Testis (tissue), 3 donors: Measurements from ENCODE around the gene OAS1. TPM values are rescaled to one million over a fixed set of nuclear protein-coding genes. Genes with fewer than 3 reads are reported as not detected.

Experiments
- DNase-seq: peaks from one replicate; pipeline ENCODE4 v3.0.0-alpha.2; 2019
- H3K27ac ChIP-seq, 2 donors: fragments of 200-600 bp; sonication (generic); one replicate each; pipeline ENCODE4 v1.5.1; 2019
- H3K27me3 ChIP-seq: fragments of 200-600 bp; sonication (generic); one replicate; pipeline ENCODE4 v1.5.1; 2019
- H3K36me3 ChIP-seq: fragments of 200-600 bp; sonication (generic); one replicate; pipeline ENCODE4 v1.5.1; 2017; ENCODE audit warnings: low read depth; ENCODE audit errors: missing control alignments
- H3K4me1 ChIP-seq: fragments of 200-600 bp; sonication (generic); one replicate; pipeline ENCODE4 v1.5.1; 2019
- H3K4me3 ChIP-seq, 2 donors: fragments of 200-600 bp; sonication (generic); one replicate each; pipeline ENCODE4 v1.5.1; 2017 to 2019
- H3K9me3 ChIP-seq: fragments of 200-600 bp; sonication (generic); one replicate; pipeline ENCODE4 v1.5.1; 2017
- CTCF ChIP-seq, 3 experiments: fragments of 450-650 bp in 2 of 3; fragments of 200-600 bp in 1 of 3; sonication (generic) in 1 of 3; IDR thresholded peaks; one replicate each; pipeline ENCODE4 v1.5.1; 2016 to 2019; ENCODE audit warnings: antibody characterized with exemption in 3 of 3, mild to moderate bottlenecking in 2 of 3, moderate library complexity in 1 of 3
- POLR2A ChIP-seq: fragments of 450-650 bp; IDR thresholded peaks from one replicate; pipeline ENCODE4 v1.6.1; 2017; ENCODE audit warnings: antibody characterized with exemption, mild to moderate bottlenecking, moderate library complexity
- WGBS, 2 donors: methylation state at CpG; one replicate each; pipeline ENCODE4 v1.1.5; 2018; 5-methylcytosine and 5-hydroxymethylcytosine counted together
- intact Hi-C: fragments of 100-400 bp; cut with DNase I; formaldehyde crosslinking; loops from one replicate; pipeline ENCODE4 v1.15.1; 2023; ENCODE audit warnings: low total_unique reads
- polyA plus RNA-seq: library from polyadenylated mRNA; stranded (reverse); fragments of 350-450 nt; fragmentation: Illumina TruSeq; extraction: RNeasy Lipid Tissue Mini Kit (QIAGEN cat#74804); gene quantifications from one replicate; pipeline ENCODE4 v1.2.3, GENCODE V29; 2014; ENCODE audit warnings: low read depth, low replicate concordance; ENCODE audit not compliant: insufficient read depth
- total RNA-seq, 2 donors: library from RNA; depleted of rRNA; stranded (reverse); fragments of >200 nt; gene quantifications; one replicate each; pipeline ENCODE4 v1.2.3, GENCODE V29; 2016

Gene OAS1
- total and polyA plus RNA-seq, 3 donors from 2014 or later: 7.8 to 13.8 (median 13.7) TPM

GRCh38 chr12:112933129-112933505 lies 26.4 kb downstream of the OAS1 start:
- TF ChIP-seq POLR2A (no peak), CTCF (IDR thresholded peaks at IDR 0.05) (no peak)
- H3K27ac ChIP-seq: no peak overlapping the region
- WGBS, 2 donors: 75 to 80% methylated on average over 2 of the region's 2 CpGs
- DNase-seq: no peak
- no peaks in the 10 kb centered on the region for H3K4me1 ChIP-seq
- intact Hi-C loops: no loop called here
- no peak overlapping the region for H3K4me3 ChIP-seq
- no peaks in the 10 kb centered on the region for H3K36me3 ChIP-seq
- H3K27me3 ChIP-seq: no peaks in the 10 kb centered on the region
- H3K9me3 ChIP-seq: no peaks in the 10 kb centered on the region

DNA sequence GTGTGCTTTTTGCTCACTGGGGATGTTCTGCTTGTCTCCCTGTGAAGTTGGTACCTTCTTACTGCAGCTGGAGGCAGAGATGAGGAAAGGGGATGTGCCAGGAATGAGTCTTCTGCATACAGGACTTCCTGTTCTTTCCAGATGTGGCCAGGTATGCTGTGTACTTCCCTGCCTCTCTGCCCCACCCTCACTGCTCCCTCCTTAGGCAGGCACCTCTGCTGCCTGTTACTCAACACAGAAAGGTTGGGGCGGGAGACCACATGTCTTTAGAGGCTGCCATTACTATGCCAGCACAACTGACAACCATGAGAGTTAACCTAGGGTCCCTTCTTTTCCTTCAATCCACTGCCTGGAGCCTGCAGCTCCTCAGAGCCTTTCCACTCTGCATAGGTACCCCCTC lies 29.5 kb downstream of the OAS1 start:
- intact Hi-C loops: no loop called here
- DNase-seq: no peak
- no peaks in the 10 kb centered on the region for H3K9me3 ChIP-seq
- peaks cover 12% of the 10 kb centered on the region for H3K4me1 ChIP-seq
- no peak overlapping the region for H3K4me3 ChIP-seq
- TF ChIP-seq POLR2A: no peak
- no peak for TF ChIP-seq CTCF (IDR thresholded peaks at IDR 0.05)
- 94% methylated on average over 1 of the region's 1 CpG; no CpG with 5 or more reads in 1 of the 2 donors for WGBS, 2 donors
- H3K27me3 ChIP-seq: no peaks in the 10 kb centered on the region
- no peak overlapping the region for H3K27ac ChIP-seq
- no peaks in the 10 kb centered on the region for H3K36me3 ChIP-seq

DNA sequence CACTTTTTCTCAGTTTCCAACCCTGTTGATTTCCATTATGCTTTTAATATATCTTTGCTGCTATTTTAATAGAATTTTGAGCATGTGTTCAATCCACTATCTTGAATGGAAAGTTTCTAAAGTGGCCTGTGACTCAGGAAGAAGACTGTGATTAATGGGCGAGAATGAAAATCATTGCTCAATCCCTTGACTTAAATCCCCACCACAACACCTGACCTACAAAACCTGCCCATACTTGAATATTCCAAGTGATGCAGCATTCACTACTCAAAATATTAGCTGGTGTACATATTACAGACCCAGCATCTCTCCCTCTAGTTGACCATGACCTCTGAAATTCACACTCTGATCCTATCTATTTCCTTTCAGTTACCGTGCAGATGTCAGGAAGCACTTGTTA lies 30.2 kb downstream of the OAS1 start:
- H3K4me3 ChIP-seq: no peak overlapping the region
- no peaks in the 10 kb centered on the region for H3K27me3 ChIP-seq
- H3K4me1 ChIP-seq: peaks cover 12% of the 10 kb centered on the region
- intact Hi-C loops: no loop called here
- WGBS, 2 donors: 53 to 54% methylated on average over 2 of the region's 2 CpGs
- DNase-seq: no peak
- no peaks in the 10 kb centered on the region for H3K36me3 ChIP-seq
- H3K9me3 ChIP-seq: no peaks in the 10 kb centered on the region
- H3K27ac ChIP-seq: no peak overlapping the region
- TF ChIP-seq POLR2A (no peak), CTCF (IDR thresholded peaks at IDR 0.05) (no peak)

DNA sequence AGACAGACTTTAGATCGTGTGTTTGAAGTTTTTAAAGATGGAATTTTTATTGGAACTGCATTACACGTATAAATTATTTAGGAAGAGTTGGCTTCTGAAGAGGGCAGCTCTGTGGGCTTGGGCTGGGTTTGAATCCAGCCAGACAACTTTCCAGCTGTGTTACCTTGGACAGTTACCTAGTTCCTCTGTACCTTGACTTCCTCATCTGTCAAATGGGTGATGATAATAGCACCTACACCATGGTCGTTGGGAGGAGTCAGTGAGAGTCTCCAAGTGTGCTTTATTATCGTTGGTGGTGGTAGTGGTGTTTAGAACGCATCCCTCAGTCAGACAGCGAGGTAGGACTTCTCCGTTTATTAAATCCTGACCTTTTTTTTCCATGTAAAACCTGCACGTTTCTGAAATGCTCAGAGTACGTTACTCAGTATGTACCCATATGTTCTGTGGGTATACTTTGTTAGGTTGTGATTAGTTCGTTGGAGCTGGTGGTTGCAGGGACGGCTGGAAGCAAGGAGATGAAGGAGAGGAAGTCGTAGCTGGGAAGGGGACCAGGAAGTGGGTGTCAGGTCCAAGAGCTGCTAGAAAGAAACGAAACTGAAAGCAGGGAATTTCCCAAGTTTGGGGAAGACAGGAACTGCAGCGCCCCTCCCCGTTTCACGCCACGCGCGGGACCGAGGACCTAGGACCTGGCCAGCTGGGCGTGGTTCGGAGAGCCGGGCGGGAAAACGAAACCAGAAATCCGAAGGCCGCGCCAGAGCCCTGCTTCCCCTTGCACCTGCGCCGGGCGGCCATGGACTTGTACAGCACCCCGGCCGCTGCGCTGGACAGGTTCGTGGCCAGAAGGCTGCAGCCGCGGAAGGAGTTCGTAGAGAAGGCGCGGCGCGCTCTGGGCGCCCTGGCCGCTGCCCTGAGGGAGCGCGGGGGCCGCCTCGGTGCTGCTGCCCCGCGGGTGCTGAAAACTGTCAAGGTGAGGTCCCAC lies 31.3 kb downstream of the OAS1 start, which contains the start of gene OAS3:
Gene OAS3, plus strand, starts transcription at position 734 of the 979 bp plus-strand sequence. Its CDS starts 57 bp downstream, at position 791.
- H3K36me3 ChIP-seq: no peaks in the 10 kb centered on the region
- TF ChIP-seq CTCF (IDR thresholded peaks at IDR 0.05) (no peak), POLR2A (no peak)
- 6 to 9% methylated on average over 26 to 49 of the region's 50 CpGs for whole genome bisulfite sequencing, 2 donors
- DNase-seq: peak; percentile 88
- intact Hi-C loops: no loop called here
- H3K9me3 ChIP-seq: no peaks in the 10 kb centered on the region
- peaks cover 12% of the 10 kb centered on the region for H3K4me1 ChIP-seq
- no peaks in the 10 kb centered on the region for H3K27me3 ChIP-seq
- peak within 1 kb of the TSS in 1 of 2 donors; percentile 67 for H3K27ac ChIP-seq
- peak within 1 kb of the TSS; percentile 68 to 72 for H3K4me3 ChIP-seq
